ENCODE data around the gene SSNA1. TPM values are rescaled to one million over a fixed set of nuclear protein-coding genes. Genes with fewer than 3 reads are reported as not detected.
A peak's percentile ranks its signal among the peaks of the same experiment; 100 is the strongest.

The SSNA1 gene
- total and polyA plus RNA-seq, 5 donors from 2014 or later = 54.3 to 150 (median 124) TPM

- H3K27ac ChIP-seq (ENCODE audit: insufficient read depth, low read length, poor library complexity, severe bottlenecking) = no peak overlapping the region
- Mint-ChIP-seq H3K4me1 (peaks cover 0 to 4% (median 0%) of the 10 kb centered on the region in 4 donors), H3K36me3 (no peaks in the 10 kb centered on the region), H3K9me3 (peaks cover 0 to 3% (median 0%) of the 10 kb centered on the region in 7 donors), H3K27me3 (peaks cover 39% of the 10 kb centered on the region), H3K4me3 (no peak overlapping the region), H3K27ac (no peak overlapping the region)
- ATAC-seq (ENCODE audit: low read depth in 2 of 2) (no peak), DNase-seq (no peak)
- H3K9me3 ChIP-seq (ENCODE audit: control insufficient read depth in 2 of 2, low read length in 2 of 2) = no peaks in the 10 kb centered on the region
- H3K27me3 ChIP-seq (ENCODE audit: control insufficient read depth, insufficient read depth, low read length) = peaks cover 10% of the 10 kb centered on the region
- no peaks in the 10 kb centered on the region for H3K36me3 ChIP-seq (ENCODE audit: control insufficient read depth, insufficient read depth, low read length)
- no peak overlapping the region for H3K4me3 ChIP-seq (ENCODE audit: low read depth, low read length)
- H3K4me1 ChIP-seq (ENCODE audit: control insufficient read depth, insufficient read depth, low read length, poor library complexity, severe bottlenecking) = no peaks in the 10 kb centered on the region
These were observed 45.0 kb upstream of the SSNA1 start for GRCh38 chr9:137143459-137143858.

GRCh38 chr9:137145731-137146526 lies 42.5 kb upstream of the SSNA1 start:
- Histone ChIP-seq H3K27ac (ENCODE audit: insufficient read depth, low read length, poor library complexity, severe bottlenecking) (no peak overlapping the region), H3K4me3 (ENCODE audit: low read depth, low read length) (no peak overlapping the region), H3K4me1 (ENCODE audit: control insufficient read depth, insufficient read depth, low read length, poor library complexity, severe bottlenecking) (no peaks in the 10 kb centered on the region), H3K27me3 (ENCODE audit: control insufficient read depth, insufficient read depth, low read length) (peaks cover 6% of the 10 kb centered on the region), H3K9me3 (ENCODE audit: control insufficient read depth in 2 of 2, low read length in 2 of 2) (no peaks in the 10 kb centered on the region), H3K36me3 (ENCODE audit: control insufficient read depth, insufficient read depth, low read length) (no peaks in the 10 kb centered on the region)
- peaks cover 0 to 2% (median 0%) of the 10 kb centered on the region in 4 donors for H3K4me1 Mint-ChIP-seq
- DNase-seq (no peak), ATAC-seq (ENCODE audit: low read depth in 2 of 2) (no peak)
- peak overlapping the region in 1 of 4 donors; percentile 43 for H3K4me3 Mint-ChIP-seq
- H3K36me3 Mint-ChIP-seq = no peaks in the 10 kb centered on the region
- H3K9me3 Mint-ChIP-seq = no peaks in the 10 kb centered on the region
- H3K27ac Mint-ChIP-seq = no peak overlapping the region
- peaks cover 21% of the 10 kb centered on the region for H3K27me3 Mint-ChIP-seq

DNA sequence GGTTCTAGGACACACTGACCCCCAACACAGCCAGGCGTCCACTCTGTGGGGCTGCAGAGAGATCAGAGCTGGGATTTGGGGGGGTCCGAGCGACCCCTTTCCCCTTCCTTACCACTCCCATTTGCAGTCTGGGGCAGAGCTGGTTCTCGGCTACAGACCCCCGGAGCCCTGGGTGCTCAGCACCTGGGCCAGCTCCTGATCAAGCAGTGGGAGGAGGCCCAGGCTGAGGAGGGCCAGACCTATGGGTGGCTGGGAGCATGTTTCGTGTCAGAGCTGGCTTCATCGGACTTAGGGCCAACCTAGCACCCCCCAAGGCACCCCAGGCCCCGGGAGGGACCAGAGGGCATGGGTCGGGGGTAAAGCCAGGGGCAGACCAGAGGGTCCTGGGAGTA lies 42.0 kb upstream of the SSNA1 start:
- Histone ChIP-seq H3K27me3 (ENCODE audit: control insufficient read depth, insufficient read depth, low read length) (peaks cover 6% of the 10 kb centered on the region), H3K36me3 (ENCODE audit: control insufficient read depth, insufficient read depth, low read length) (no peaks in the 10 kb centered on the region), H3K4me1 (ENCODE audit: control insufficient read depth, insufficient read depth, low read length, poor library complexity, severe bottlenecking) (no peaks in the 10 kb centered on the region), H3K27ac (ENCODE audit: insufficient read depth, low read length, poor library complexity, severe bottlenecking) (no peak overlapping the region), H3K4me3 (ENCODE audit: low read depth, low read length) (no peak overlapping the region), H3K9me3 (ENCODE audit: control insufficient read depth in 2 of 2, low read length in 2 of 2) (no peaks in the 10 kb centered on the region)
- H3K4me1 Mint-ChIP-seq = peaks cover 0 to 6% (median 0%) of the 10 kb centered on the region in 4 donors
- no peak overlapping the region for H3K27ac Mint-ChIP-seq
- no peaks in the 10 kb centered on the region for H3K36me3 Mint-ChIP-seq
- ATAC-seq (ENCODE audit: low read depth in 2 of 2) (no peak), DNase-seq (no peak)
- H3K27me3 Mint-ChIP-seq = peaks cover 17% of the 10 kb centered on the region
- no peaks in the 10 kb centered on the region for H3K9me3 Mint-ChIP-seq
- no peak overlapping the region for H3K4me3 Mint-ChIP-seq

- no peaks in the 10 kb centered on the region for H3K36me3 ChIP-seq (ENCODE audit: control insufficient read depth, insufficient read depth, low read length)
- H3K27ac ChIP-seq (ENCODE audit: insufficient read depth, low read length, poor library complexity, severe bottlenecking) = no peak overlapping the region
- H3K9me3 Mint-ChIP-seq = no peaks in the 10 kb centered on the region
- peaks cover under 1% of the 10 kb centered on the region for H3K27me3 ChIP-seq (ENCODE audit: control insufficient read depth, insufficient read depth, low read length)
- H3K4me1 ChIP-seq (ENCODE audit: control insufficient read depth, insufficient read depth, low read length, poor library complexity, severe bottlenecking) = no peaks in the 10 kb centered on the region
- peak overlapping the region in 1 of 3 donors; percentile 56 for H3K27ac Mint-ChIP-seq
- H3K9me3 ChIP-seq (ENCODE audit: control insufficient read depth in 2 of 2, low read length in 2 of 2) = no peaks in the 10 kb centered on the region
- peaks cover 0 to 6% (median 0%) of the 10 kb centered on the region in 4 donors for H3K4me1 Mint-ChIP-seq
- ATAC-seq (ENCODE audit: low read depth in 2 of 2) (no peak), DNase-seq (no peak)
- no peaks in the 10 kb centered on the region for H3K36me3 Mint-ChIP-seq
- H3K27me3 Mint-ChIP-seq = peaks cover 9% of the 10 kb centered on the region
- H3K4me3 ChIP-seq (ENCODE audit: low read depth, low read length) = no peak overlapping the region
- no peak overlapping the region for H3K4me3 Mint-ChIP-seq
These were observed 41.2 kb upstream of the SSNA1 start for GRCh38 chr9:137147091-137147792.

GRCh38 chr9:137147793-137148160 lies 40.7 kb upstream of the SSNA1 start:
- Histone ChIP-seq H3K4me1 (ENCODE audit: control insufficient read depth, insufficient read depth, low read length, poor library complexity, severe bottlenecking) (no peaks in the 10 kb centered on the region), H3K9me3 (ENCODE audit: control insufficient read depth in 2 of 2, low read length in 2 of 2) (no peaks in the 10 kb centered on the region), H3K4me3 (ENCODE audit: low read depth, low read length) (no peak overlapping the region), H3K27ac (ENCODE audit: insufficient read depth, low read length, poor library complexity, severe bottlenecking) (no peak overlapping the region), H3K36me3 (ENCODE audit: control insufficient read depth, insufficient read depth, low read length) (no peaks in the 10 kb centered on the region), H3K27me3 (ENCODE audit: control insufficient read depth, insufficient read depth, low read length) (no peaks in the 10 kb centered on the region)
- H3K27me3 Mint-ChIP-seq = peaks cover 6% of the 10 kb centered on the region
- no peak overlapping the region for H3K4me3 Mint-ChIP-seq
- H3K4me1 Mint-ChIP-seq = peaks cover 0 to 6% (median 0%) of the 10 kb centered on the region in 4 donors
- ATAC-seq (ENCODE audit: low read depth in 2 of 2) (no peak), DNase-seq (no peak)
- H3K9me3 Mint-ChIP-seq = no peaks in the 10 kb centered on the region
- H3K27ac Mint-ChIP-seq = no peak overlapping the region
- H3K36me3 Mint-ChIP-seq = no peaks in the 10 kb centered on the region

DNA sequence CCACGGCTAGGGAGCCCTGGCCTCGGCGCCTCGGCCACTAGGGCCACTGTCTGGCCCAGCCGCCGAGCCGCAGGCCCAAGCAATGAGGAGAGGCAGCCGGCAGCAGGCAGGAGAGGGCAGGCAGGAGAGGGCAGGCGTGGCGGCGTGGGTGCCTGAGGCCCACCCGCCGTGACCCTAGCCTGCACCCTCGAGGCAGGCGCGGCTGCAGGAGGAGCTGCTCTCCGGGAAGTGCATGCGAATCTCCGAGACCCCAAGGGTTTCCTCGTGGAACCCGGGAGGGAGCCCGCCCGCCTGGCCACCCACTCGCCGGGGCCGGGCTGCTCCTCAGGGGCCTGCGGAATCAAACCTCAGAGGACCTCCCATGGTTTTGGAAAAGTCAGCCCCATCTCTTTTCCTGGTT lies 40.2 kb upstream of the SSNA1 start:
- Histone ChIP-seq H3K27me3 (ENCODE audit: control insufficient read depth, insufficient read depth, low read length) (no peaks in the 10 kb centered on the region), H3K4me3 (ENCODE audit: low read depth, low read length) (no peak overlapping the region), H3K36me3 (ENCODE audit: control insufficient read depth, insufficient read depth, low read length) (no peaks in the 10 kb centered on the region), H3K4me1 (ENCODE audit: control insufficient read depth, insufficient read depth, low read length, poor library complexity, severe bottlenecking) (no peaks in the 10 kb centered on the region), H3K9me3 (ENCODE audit: control insufficient read depth in 2 of 2, low read length in 2 of 2) (no peaks in the 10 kb centered on the region), H3K27ac (ENCODE audit: insufficient read depth, low read length, poor library complexity, severe bottlenecking) (no peak overlapping the region)
- DNase-seq (no peak), ATAC-seq (ENCODE audit: low read depth in 2 of 2) (no peak)
- H3K4me1 Mint-ChIP-seq = peaks cover 0 to 6% (median 0%) of the 10 kb centered on the region in 4 donors
- H3K36me3 Mint-ChIP-seq = no peaks in the 10 kb centered on the region
- H3K27me3 Mint-ChIP-seq = peaks cover 6% of the 10 kb centered on the region
- no peak overlapping the region for H3K27ac Mint-ChIP-seq
- H3K4me3 Mint-ChIP-seq = no peak overlapping the region
- H3K9me3 Mint-ChIP-seq = no peaks in the 10 kb centered on the region

GRCh38 chr9:137148661-137149060 lies 39.8 kb upstream of the SSNA1 start:
- ATAC-seq (ENCODE audit: low read depth in 2 of 2) (no peak), DNase-seq (no peak)
- H3K27me3 Mint-ChIP-seq = peaks cover 5% of the 10 kb centered on the region
- Histone ChIP-seq H3K4me1 (ENCODE audit: control insufficient read depth, insufficient read depth, low read length, poor library complexity, severe bottlenecking) (no peaks in the 10 kb centered on the region), H3K4me3 (ENCODE audit: low read depth, low read length) (no peak overlapping the region), H3K9me3 (ENCODE audit: control insufficient read depth in 2 of 2, low read length in 2 of 2) (no peaks in the 10 kb centered on the region), H3K36me3 (ENCODE audit: control insufficient read depth, insufficient read depth, low read length) (no peaks in the 10 kb centered on the region), H3K27me3 (ENCODE audit: control insufficient read depth, insufficient read depth, low read length) (no peaks in the 10 kb centered on the region), H3K27ac (ENCODE audit: insufficient read depth, low read length, poor library complexity, severe bottlenecking) (no peak overlapping the region)
- no peaks in the 10 kb centered on the region for H3K9me3 Mint-ChIP-seq
- H3K4me3 Mint-ChIP-seq = no peak overlapping the region
- peaks cover 0 to 6% (median 0%) of the 10 kb centered on the region in 4 donors for H3K4me1 Mint-ChIP-seq
- no peaks in the 10 kb centered on the region for H3K36me3 Mint-ChIP-seq
- peak overlapping the region in 1 of 3 donors; percentile 38 for H3K27ac Mint-ChIP-seq

All from CD4-positive, CD25-positive, alpha-beta regulatory T cell (primary cell).